Cardiac muscle cell (in vitro differentiated cells and primary cell): Measurements from ENCODE around the gene HOXA11. TPM values are rescaled to one million over a fixed set of nuclear protein-coding genes. Genes with fewer than 3 reads are reported as not detected.

Source experiments
- DNase-seq, 2 donors: peaks; one replicate each; pipeline versions ENCODE4 v3.0.0 to v3.0.0-alpha.2; 2010 to 2017; ENCODE audit warnings: low read depth in 1 of 2, low spot score in 1 of 2
- H3K27ac ChIP-seq: fragments of 200-600 bp; sonication (generic); 2 replicates; pipeline ENCODE4 v1.5.1; 2016
- H3K27me3 ChIP-seq: fragments of 200-600 bp; sonication (generic); 2 replicates; pipeline ENCODE4 v1.6.0; 2016; ENCODE audit warnings: control low read depth
- H3K36me3 ChIP-seq: fragments of 200-600 bp; sonication (generic); 2 replicates; pipeline ENCODE4 v1.5.1; 2016; ENCODE audit warnings: control low read depth
- H3K4me1 ChIP-seq: fragments of 200-600 bp; sonication (generic); 2 replicates; pipeline ENCODE4 v1.8.1; 2017; ENCODE audit warnings: low read depth, mild to moderate bottlenecking, mixed run types
- H3K4me3 ChIP-seq: fragments of 200-600 bp; sonication (generic); 2 replicates; pipeline ENCODE4 v1.5.1; 2016; ENCODE audit warnings: mild to moderate bottlenecking
- H3K9me3 ChIP-seq: fragments of 200-600 bp; sonication (generic); 2 replicates; pipeline ENCODE4 v1.5.1; 2017; ENCODE audit warnings: low read depth, mild to moderate bottlenecking, control low read depth
- CTCF ChIP-seq: IDR thresholded peaks from 2 replicates; pipeline ENCODE4 v1.5.1; 2012; ENCODE audit warnings: low read depth, mild to moderate bottlenecking, low read length
- polyA plus RNA-seq: library from polyadenylated mRNA; unstranded; fragments of >200 nt; fragmentation: Nextera tagmentation; extraction: Ambion mirVana; gene quantifications from 2 replicates; pipeline ENCODE4 v1.2.1, GENCODE V29; 2016
- total RNA-seq: library from RNA; depleted of rRNA; stranded (reverse); fragments of >200 nt; gene quantifications from 2 replicates; pipeline ENCODE4 v1.2.3, GENCODE V29; 2016

The HOXA11 gene
- total and polyA plus RNA-seq, 2 experiments from 2014 or later = not detected

GRCh38 chr7:27180431-27181420 is 4.3 kb downstream of the HOXA11 start:
- no peak overlapping the region for H3K4me3 ChIP-seq
- H3K4me1 ChIP-seq = peaks cover 3% of the 10 kb centered on the region
- no peak for TF ChIP-seq CTCF
- H3K27ac ChIP-seq = no peak overlapping the region
- no peaks in the 10 kb centered on the region for H3K9me3 ChIP-seq
- H3K36me3 ChIP-seq = no peaks in the 10 kb centered on the region
- H3K27me3 ChIP-seq = peaks cover 100% of the 10 kb centered on the region
- DNase-seq = no peak

GRCh38 chr7:27179503-27180430 is 5.3 kb downstream of the HOXA11 start:
- H3K4me3 ChIP-seq = no peak overlapping the region
- TF ChIP-seq CTCF = peak; percentile 89
- H3K9me3 ChIP-seq = no peaks in the 10 kb centered on the region
- H3K36me3 ChIP-seq = no peaks in the 10 kb centered on the region
- H3K27ac ChIP-seq = no peak overlapping the region
- peaks cover 3% of the 10 kb centered on the region for H3K4me1 ChIP-seq
- peak; percentile 63 for DNase-seq
- H3K27me3 ChIP-seq = peaks cover 100% of the 10 kb centered on the region

GRCh38 chr7:27179030-27179429 is 6.0 kb downstream of the HOXA11 start:
- Histone ChIP-seq H3K4me3 (no peak overlapping the region), H3K4me1 (peaks cover 3% of the 10 kb centered on the region), H3K27ac (no peak overlapping the region), H3K27me3 (peaks cover 100% of the 10 kb centered on the region), H3K36me3 (no peaks in the 10 kb centered on the region), H3K9me3 (no peaks in the 10 kb centered on the region)
- no peak for TF ChIP-seq CTCF
- no peak for DNase-seq

GRCh38 chr7:27178366-27178765 is 6.7 kb downstream of the HOXA11 start:
- DNase-seq = no peak
- Histone ChIP-seq H3K4me3 (no peak overlapping the region), H3K27me3 (peaks cover 100% of the 10 kb centered on the region), H3K9me3 (no peaks in the 10 kb centered on the region), H3K27ac (no peak overlapping the region), H3K4me1 (no peaks in the 10 kb centered on the region), H3K36me3 (no peaks in the 10 kb centered on the region)
- TF ChIP-seq CTCF = no peak

- Histone ChIP-seq H3K4me3 (no peak overlapping the region), H3K27ac (no peak overlapping the region), H3K36me3 (no peaks in the 10 kb centered on the region), H3K9me3 (no peaks in the 10 kb centered on the region), H3K4me1 (no peaks in the 10 kb centered on the region), H3K27me3 (peaks cover 100% of the 10 kb centered on the region)
- no peak for TF ChIP-seq CTCF
- no peak for DNase-seq
Observed at GRCh38 chr7:27177795-27178320, 7.2 kb downstream of the HOXA11 start.
